Aorta (tissue), 5 donors: ENCODE results near the gene KDF1. TPM values are rescaled to one million over a fixed set of nuclear protein-coding genes. Genes with fewer than 3 reads are reported as not detected.
"Not testable (repeated sequence)": the region's sequence is repeated elsewhere in the genome, so short reads cannot be mapped to it uniquely, and the experiment has no call there.

Experiments used
- ATAC-seq: fragments of 200-7000 bp; cut with Tn5 transposase; one replicate; pipeline ENCODE4 v1.9.1; 2022; ENCODE audit warnings: moderate library complexity; ENCODE audit not compliant: low FRiP score
- DNase-seq, 2 donors: peaks; one replicate each; pipeline ENCODE4 v3.0.0-alpha.2; 2020
- H3K27ac ChIP-seq, 2 donors: one replicate each; pipeline ENCODE4 v1.5.1; 2013; ENCODE audit warnings: low read length in 2 of 2, mild to moderate bottlenecking in 2 of 2, moderate library complexity in 2 of 2, control low read depth in 1 of 2, inconsistent platforms in 1 of 2, low read depth in 1 of 2
- H3K27me3 ChIP-seq, 2 donors: one replicate each; pipeline ENCODE4 v1.6.1; 2013; ENCODE audit warnings: control low read depth in 1 of 2, low read length in 1 of 2, mild to moderate bottlenecking in 1 of 2, moderate library complexity in 1 of 2; ENCODE audit not compliant: insufficient read depth in 2 of 2, control insufficient read depth in 1 of 2
- H3K36me3 ChIP-seq, 2 donors: one replicate each; pipeline ENCODE4 v1.6.1; 2013; ENCODE audit warnings: control low read depth in 1 of 2, low read length in 1 of 2, mild to moderate bottlenecking in 1 of 2; ENCODE audit not compliant: insufficient read depth in 2 of 2, control insufficient read depth in 1 of 2
- H3K4me1 ChIP-seq, 2 donors: one replicate each; pipeline ENCODE4 v1.6.1; 2013; ENCODE audit warnings: low read length in 2 of 2, control low read depth in 1 of 2, mild to moderate bottlenecking in 1 of 2, moderate library complexity in 1 of 2; ENCODE audit not compliant: insufficient read depth in 2 of 2, control insufficient read depth in 1 of 2
- H3K4me3 ChIP-seq, 2 donors: one replicate each; pipeline ENCODE4 v1.5.1; 2013; ENCODE audit warnings: low read length in 2 of 2, control low read depth in 1 of 2, mild to moderate bottlenecking in 1 of 2
- H3K9me3 ChIP-seq: one replicate; pipeline ENCODE4 v1.6.1; 2013; ENCODE audit warnings: mild to moderate bottlenecking, low read length; ENCODE audit not compliant: control insufficient read depth
- WGBS, 2 donors: extraction: QIAGEN DNeasy Blood & Tissue Kit; methylation state at CpG; one replicate each; pipeline ENCODE4 v1.1.7; 2013; 5-methylcytosine and 5-hydroxymethylcytosine counted together
- intact Hi-C, 2 donors: fragments of 100-400 bp; cut with DNase I; formaldehyde crosslinking; loops; one replicate each; pipeline versions ENCODE4 v1.14.2 to v1.15.0; 2022
- polyA plus RNA-seq, 2 donors: library from polyadenylated mRNA; stranded (reverse); fragments of 200-250 nt; gene quantifications; one replicate each; pipeline ENCODE4 v1.2.3, GENCODE V29; 2013
- total RNA-seq, 2 donors: library from RNA; stranded (reverse); fragmentation: NEBNext Ultra II Directional; extraction: Animal tissue kit (Norgen Biotek cat#: 25700); gene quantifications; one replicate each; pipeline ENCODE4 v1.2.1, GENCODE V29; 2021
- donor health status: healthy with polysubstance abuse.
- donor health status: Bipolar disorder and iron deficiency.
- donor health status: DM: no; HTN: no; CAD: no.
- donor health status: DM: no; HTN: no; CAD: no.
- donor health status: DM: yes; HTN: yes; CAD: no.

Gene KDF1
- total and polyA plus RNA-seq, 4 donors: 0.23 to 1.6 TPM; not detected in 2

DNA sequence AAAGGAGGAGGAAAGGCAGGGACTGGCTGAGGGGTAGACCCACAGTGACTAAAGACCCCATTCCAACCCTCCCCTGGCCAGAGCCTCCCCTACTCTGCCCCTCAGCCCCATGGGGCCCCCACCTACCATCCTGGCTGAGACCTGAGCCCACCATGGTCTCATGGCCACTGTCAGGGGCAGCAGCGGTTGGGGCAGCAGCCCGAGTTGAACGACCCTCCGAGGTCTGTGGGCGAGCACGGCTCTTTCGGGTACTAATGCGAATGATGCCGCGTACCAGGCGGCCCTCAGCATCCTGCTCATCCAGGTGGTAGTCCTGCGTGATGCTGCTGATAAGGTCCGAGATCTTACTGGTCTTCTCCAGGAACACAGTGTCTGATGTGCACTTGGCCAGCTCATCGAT is 9.1 kb downstream of the KDF1 start:
- H3K36me3 ChIP-seq: peaks cover 0 to 1% of the 10 kb centered on the region in 2 donors
- ATAC-seq: no peak
- H3K9me3 ChIP-seq: no peaks in the 10 kb centered on the region
- H3K27me3 ChIP-seq: no peaks in the 10 kb centered on the region
- WGBS, 2 donors: 92% methylated on average over 14 of the region's 14 CpGs
- no peak overlapping the region for H3K4me3 ChIP-seq
- intact Hi-C loops: no loop called here
- no peaks in the 10 kb centered on the region for H3K4me1 ChIP-seq
- DNase-seq: no peak
- no peak overlapping the region for H3K27ac ChIP-seq

GRCh38 chr1:26950602-26951001 is 9.7 kb downstream of the KDF1 start:
- Histone ChIP-seq H3K27ac (no peak overlapping the region), H3K4me1 (no peaks in the 10 kb centered on the region), H3K4me3 (no peak overlapping the region), H3K36me3 (peaks cover 0 to 4% of the 10 kb centered on the region in 2 donors), H3K9me3 (no peaks in the 10 kb centered on the region), H3K27me3 (no peaks in the 10 kb centered on the region)
- ATAC-seq (no peak), DNase-seq (no peak)
- intact Hi-C loops: no loop called here
- 53 to 54% methylated on average over 8 of the region's 8 CpGs for WGBS, 2 donors

- ATAC-seq (no peak), DNase-seq (no peak)
- Histone ChIP-seq H3K4me3 (no peak overlapping the region), H3K4me1 (no peaks in the 10 kb centered on the region), H3K36me3 (peaks cover 0 to 6% of the 10 kb centered on the region in 2 donors), H3K27me3 (no peaks in the 10 kb centered on the region), H3K27ac (no peak overlapping the region), H3K9me3 (no peaks in the 10 kb centered on the region)
- 73 to 74% methylated on average over 3 of the region's 3 CpGs for WGBS, 2 donors
- intact Hi-C loops: no loop called here
These were observed 10.3 kb downstream of the KDF1 start for GRCh38 chr1:26949926-26950319.

DNA sequence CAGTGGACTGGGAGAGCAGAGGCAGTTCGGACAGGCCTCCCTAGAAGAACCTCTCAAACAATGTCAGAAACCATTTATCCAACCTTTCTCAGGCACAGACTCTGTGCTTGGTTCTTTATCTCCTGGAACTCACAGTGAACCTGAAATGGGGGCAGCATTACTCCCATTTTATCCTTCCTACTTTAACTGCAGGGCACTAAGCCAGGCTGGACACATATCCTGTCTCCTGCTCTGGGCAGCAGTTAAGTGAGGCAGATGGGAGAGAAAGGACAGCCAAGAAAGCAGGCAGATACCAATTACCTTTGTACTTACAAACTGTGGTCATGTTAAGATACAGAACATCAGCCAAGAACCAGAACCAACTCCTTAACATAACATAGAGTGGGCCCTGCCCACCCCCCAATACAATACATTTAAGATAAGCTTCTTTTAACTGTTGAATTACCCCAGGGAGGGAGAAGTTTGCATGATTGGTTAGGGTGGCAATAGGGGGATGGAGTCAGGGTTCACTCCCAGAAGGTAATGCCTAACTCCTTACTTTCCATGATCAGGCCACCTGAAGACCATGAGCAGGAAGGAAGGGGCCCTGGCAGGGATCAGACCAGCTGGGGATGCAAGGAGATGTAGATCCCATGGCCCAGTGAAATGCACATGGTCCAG is 10.9 kb downstream of the KDF1 start:
- Histone ChIP-seq H3K27me3 (no peaks in the 10 kb centered on the region), H3K36me3 (peaks cover 0 to 6% of the 10 kb centered on the region in 2 donors), H3K9me3 (no peaks in the 10 kb centered on the region), H3K27ac (no peak overlapping the region), H3K4me3 (no peak overlapping the region), H3K4me1 (no peaks in the 10 kb centered on the region)
- DNase-seq: no peak
- no peak for ATAC-seq
- intact Hi-C loops: no loop called here
- WGBS, 2 donors: 73 to 76% methylated on average over 1 of the region's 1 CpG

DNA sequence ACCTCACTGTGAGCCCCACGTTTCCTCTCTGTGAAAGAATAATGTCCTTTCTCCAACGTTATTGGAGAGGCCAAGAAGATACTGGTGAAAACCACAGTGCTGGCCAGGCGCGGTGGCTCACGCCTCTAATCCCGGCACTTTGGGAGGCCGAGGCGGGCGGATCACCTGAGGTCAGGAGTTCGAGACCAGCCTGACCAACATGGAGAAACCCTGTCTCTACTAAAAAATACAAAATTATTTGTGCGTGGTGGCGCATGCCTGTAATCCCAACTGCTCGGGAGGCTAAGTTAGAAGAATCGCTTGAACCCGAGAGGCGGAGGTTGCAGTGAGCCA is 11.6 kb downstream of the KDF1 start:
- H3K9me3 ChIP-seq, H3K27ac ChIP-seq, H3K27me3 ChIP-seq, H3K4me3 ChIP-seq, H3K4me1 ChIP-seq, ATAC-seq, DNase-seq, intact Hi-C loops, H3K36me3 ChIP-seq: not testable (repeated sequence)
- WGBS, 2 donors: 89 to 94% methylated on average over 14 to 16 of the region's 16 CpGs

DNA sequence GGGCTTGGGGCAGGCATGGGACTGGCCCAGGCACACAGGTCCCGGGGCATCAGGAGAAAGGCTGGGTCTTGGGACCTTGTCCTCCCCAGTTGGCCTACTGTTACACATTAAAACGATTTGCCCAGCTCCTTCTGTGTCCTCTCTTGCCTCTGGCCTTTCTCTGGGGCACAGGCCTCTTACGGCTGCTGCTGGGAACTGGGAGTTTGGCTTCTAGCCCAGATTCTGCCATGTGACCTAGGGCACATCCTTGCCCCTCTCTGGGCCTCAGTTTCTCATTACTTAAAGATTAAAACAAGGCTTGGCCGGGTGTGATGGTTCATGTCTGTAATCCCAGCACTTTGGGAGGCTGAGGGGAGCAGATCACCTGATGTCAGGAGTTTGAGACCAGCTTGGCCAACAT is 14.0 kb downstream of the KDF1 start:
- Histone ChIP-seq H3K36me3 (peaks cover 2 to 9% of the 10 kb centered on the region in 2 donors), H3K9me3 (no peaks in the 10 kb centered on the region), H3K27ac (no peak overlapping the region), H3K4me3 (no peak overlapping the region), H3K27me3 (no peaks in the 10 kb centered on the region), H3K4me1 (no peaks in the 10 kb centered on the region)
- ATAC-seq (no peak), DNase-seq (no peak)
- 65 to 77% methylated on average over 4 of the region's 4 CpGs for WGBS, 2 donors
- intact Hi-C loops: no loop called here

DNA sequence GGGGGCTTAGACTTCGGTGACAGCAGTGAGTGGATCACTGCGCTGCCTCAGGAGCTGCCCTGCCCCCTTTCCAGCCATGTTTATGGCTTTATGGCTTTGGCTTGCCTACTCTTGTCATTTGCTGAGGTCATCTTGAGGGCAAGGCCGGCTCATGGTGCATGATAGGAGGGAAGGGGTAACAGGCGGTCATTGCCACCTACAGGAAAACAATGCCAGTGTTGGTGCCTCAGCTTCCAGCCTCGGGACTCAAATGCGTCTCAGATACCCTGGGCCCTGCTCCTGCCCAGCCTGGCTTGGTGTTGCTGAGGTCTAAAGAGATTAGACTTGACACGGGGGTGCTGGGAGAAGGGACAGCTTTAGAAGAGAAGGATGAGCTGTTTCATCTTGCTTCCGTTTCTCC is 14.5 kb downstream of the KDF1 start:
- intact Hi-C loops: no loop called here
- Histone ChIP-seq H3K4me1 (no peaks in the 10 kb centered on the region), H3K27ac (no peak overlapping the region), H3K27me3 (no peaks in the 10 kb centered on the region), H3K36me3 (peaks cover 2 to 9% of the 10 kb centered on the region in 2 donors), H3K4me3 (no peak overlapping the region), H3K9me3 (no peaks in the 10 kb centered on the region)
- DNase-seq: no peak
- ATAC-seq: no peak
- 80 to 84% methylated on average over 7 to 8 of the region's 8 CpGs for WGBS, 2 donors

- H3K9me3 ChIP-seq: no peaks in the 10 kb centered on the region
These were observed 15.1 kb downstream of the KDF1 start for GRCh38 chr1:26945138-26945537.

DNA sequence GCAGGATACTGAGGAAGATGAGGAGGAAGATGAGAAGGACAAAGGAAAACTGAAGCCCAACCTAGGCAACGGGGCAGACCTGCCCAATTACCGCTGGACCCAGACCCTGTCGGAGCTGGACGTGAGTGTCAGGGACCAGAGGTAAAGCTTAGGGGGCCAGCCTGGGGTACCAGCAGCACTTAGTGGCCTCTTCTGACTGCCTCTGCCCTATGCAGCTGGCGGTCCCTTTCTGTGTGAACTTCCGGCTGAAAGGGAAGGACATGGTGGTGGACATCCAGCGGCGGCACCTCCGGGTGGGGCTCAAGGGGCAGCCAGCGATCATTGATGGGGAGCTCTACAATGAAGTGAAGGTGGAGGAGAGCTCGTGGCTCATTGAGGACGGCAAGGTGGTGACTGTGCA is 17.6 kb downstream of the KDF1 start:
- H3K4me1 ChIP-seq: no peaks in the 10 kb centered on the region
- intact Hi-C loops: no loop called here
- DNase-seq: no peak
- 96 to 97% methylated on average over 12 of the region's 12 CpGs for WGBS, 2 donors
- H3K9me3 ChIP-seq: no peaks in the 10 kb centered on the region
- H3K36me3 ChIP-seq: peaks cover 2 to 9% of the 10 kb centered on the region in 2 donors
- H3K4me3 ChIP-seq: no peak overlapping the region
- ATAC-seq: no peak
- H3K27me3 ChIP-seq: no peaks in the 10 kb centered on the region
- H3K27ac ChIP-seq: no peak overlapping the region

More at GRCh38 chr1:26945138-26945537, 15.1 kb downstream of the KDF1 start:
- WGBS, 2 donors: 78 to 79% methylated on average over 2 of the region's 2 CpGs
- no peak for DNase-seq
- Histone ChIP-seq H3K36me3 (peaks cover 2 to 9% of the 10 kb centered on the region in 2 donors), H3K4me3 (no peak overlapping the region), H3K27me3 (no peaks in the 10 kb centered on the region), H3K4me1 (no peaks in the 10 kb centered on the region), H3K27ac (no peak overlapping the region)
- intact Hi-C loops: no loop called here
- no peak for ATAC-seq
